GM12872 (cell line): ENCODE measurements around the gene KPNA6.

Experiments
- CTCF ChIP-seq: IDR thresholded peaks from 3 replicates; pipeline ENCODE4 v1.5.1; 2011; ENCODE audit warnings: low read depth, mild to moderate bottlenecking, low read length, moderate library complexity; ENCODE audit not compliant: insufficient read depth

KPNA6 gene

GRCh38 chr1:32194984-32195383 is 87.1 kb downstream of the KPNA6 start:
- TF ChIP-seq CTCF: no peak

GRCh38 chr1:32195531-32195930 is 87.7 kb downstream of the KPNA6 start:
- no peak for TF ChIP-seq CTCF

DNA sequence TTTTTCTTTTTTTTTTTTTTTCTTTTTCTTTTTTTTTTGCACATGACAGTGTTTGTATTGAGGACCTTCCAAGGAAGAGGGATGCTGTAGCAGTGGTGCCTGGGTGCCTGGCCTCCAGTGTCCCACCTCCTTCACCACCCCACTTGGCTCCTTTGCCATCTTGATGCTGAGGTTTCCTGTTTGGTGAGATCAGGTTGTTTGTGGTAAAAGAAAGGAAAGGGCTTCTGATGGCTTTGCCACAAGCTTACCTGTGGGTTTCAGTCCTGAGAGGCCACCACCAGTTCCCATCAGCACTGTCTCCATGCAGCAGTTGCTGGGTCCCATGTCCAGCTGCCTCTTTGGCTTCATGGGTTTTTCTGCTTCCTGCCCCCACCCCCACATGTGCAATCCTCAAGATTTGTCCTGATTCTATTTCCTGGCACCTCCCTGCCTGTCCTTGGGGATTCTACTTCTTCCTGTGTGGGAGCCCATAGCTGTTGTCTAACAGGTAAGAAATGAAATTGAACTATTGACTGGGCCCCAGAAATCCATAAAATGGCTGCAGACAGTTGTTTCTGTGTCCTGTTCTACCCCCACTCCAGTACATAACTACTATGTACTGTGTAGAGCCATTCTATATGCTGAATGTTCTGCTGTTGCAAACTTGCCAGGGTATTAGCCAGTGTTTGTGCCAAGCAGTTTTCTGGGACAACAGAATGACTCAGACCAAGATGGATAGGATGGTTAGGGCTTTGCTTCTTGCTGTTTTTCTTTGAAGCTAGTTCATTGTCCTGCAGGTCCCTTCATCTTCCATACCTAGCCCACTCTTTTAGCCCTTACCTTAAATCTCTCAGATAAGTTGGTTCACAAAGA is 88.3 kb downstream of the KPNA6 start:
- TF ChIP-seq CTCF: no peak

GRCh38 chr1:32197074-32197473 is 89.2 kb downstream of the KPNA6 start:
- no peak for TF ChIP-seq CTCF

GRCh38 chr1:32197837-32198236 is 90.0 kb downstream of the KPNA6 start:
- no peak for TF ChIP-seq CTCF

DNA sequence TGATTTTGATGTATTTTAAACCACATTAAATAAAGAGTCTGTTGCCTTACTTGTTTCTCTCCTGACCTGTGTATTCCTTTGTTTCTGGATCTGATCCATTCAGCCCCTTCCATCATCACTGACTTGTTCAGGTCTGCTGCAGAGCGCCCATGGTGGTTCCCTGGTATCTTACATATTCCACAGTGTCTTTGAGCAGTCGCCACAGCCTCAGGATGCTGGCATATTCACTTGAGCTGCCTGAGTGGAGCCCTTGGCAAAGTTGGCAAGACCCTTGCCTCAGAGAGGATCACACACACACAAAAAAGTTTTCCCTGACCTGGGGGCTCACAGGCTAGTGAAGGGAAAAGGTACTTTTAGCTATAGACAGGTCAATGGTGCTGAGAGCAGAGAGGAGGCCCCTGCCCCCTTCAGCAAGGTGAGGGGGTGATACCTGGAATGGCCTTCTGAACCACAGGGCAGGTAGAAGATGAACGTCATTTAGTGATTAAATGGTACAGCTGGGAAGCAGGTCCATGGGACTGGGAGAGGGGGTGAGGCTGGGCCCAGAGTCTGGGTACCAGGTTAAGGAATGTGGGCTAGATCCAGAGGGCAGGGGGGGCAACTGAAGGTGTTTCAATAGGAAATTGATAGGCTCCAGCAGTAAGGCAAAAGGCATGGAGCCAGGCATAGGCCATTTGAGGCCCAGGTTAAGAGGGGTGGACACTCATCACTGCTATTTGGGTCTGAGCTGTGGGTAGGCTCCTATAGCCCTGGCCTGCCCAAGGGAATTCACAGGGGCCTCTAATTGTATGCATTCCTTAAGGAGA is 90.6 kb downstream of the KPNA6 start:
- no peak for TF ChIP-seq CTCF

DNA sequence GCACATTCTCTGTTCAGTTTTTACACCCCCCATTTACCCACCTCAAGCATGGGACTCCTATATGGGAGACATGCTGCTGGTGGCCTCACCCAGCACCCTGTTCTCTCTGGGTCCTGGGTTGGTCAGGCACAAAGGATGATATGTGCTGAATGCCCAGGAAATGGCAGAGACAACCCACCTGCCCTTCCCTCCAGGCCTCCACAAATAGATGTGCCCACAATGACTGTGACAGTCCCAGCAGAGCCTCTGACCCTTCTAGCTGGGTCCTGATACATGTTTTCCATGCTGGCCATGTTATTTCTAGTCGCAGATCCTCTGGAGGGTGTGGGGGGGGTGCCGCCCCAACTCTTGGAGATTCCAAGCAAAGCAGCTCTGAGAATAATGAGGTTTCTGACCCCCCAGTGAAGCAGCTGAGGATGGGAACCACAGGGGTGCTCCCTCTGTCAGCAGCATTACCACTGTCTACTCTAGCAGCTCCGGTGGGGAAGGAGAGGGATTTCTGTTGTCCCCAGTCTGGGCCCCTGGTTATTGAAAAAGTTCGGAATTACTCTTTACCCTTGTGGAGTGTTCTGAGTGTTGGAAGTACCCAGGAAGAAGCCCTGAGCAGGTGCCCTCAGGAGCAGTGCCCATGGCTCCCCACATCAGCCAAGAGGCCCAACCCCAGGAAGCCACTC is 91.3 kb downstream of the KPNA6 start:
- no peak for TF ChIP-seq CTCF
